K562 (cell line): ENCODE results near the gene CPED1. TPM values are rescaled to one million over a fixed set of nuclear protein-coding genes. Genes with fewer than 3 reads are reported as not detected.

ENCODE experiments used
- CBX3 ChIP-seq, 2 experiments: IDR thresholded peaks; 1 replicate in 1 of 2; 2 replicates in 1 of 2; pipeline ENCODE4 v1.6.1; 2012; ENCODE audit warnings: inconsistent platforms in 2 of 2, low read length in 2 of 2, borderline replicate concordance in 1 of 2, control low read depth in 1 of 2
- CBX5 ChIP-seq: IDR thresholded peaks from 2 replicates; pipeline ENCODE4 v1.6.1; 2014; ENCODE audit warnings: low read depth, borderline replicate concordance
- CEBPB ChIP-seq: fragments of 450-650 bp; IDR thresholded peaks from 2 replicates; pipeline ENCODE4 v1.6.1; 2016; ENCODE audit warnings: missing genetic modification characterization, missing compliant biosample characterization
- CTCF ChIP-seq, 3 experiments: IDR thresholded peaks in 2 of 3; conservative IDR thresholded peaks in 1 of 3; 2 replicates each; pipeline ENCODE4 v1.5.1; 2011 to 2012; ENCODE audit warnings: low read length in 3 of 3, mild to moderate bottlenecking in 3 of 3, control low read depth in 2 of 3, improper control_type of control experiment in 1 of 3, inconsistent platforms in 1 of 3, low read depth in 1 of 3, mixed read lengths in 1 of 3, moderate library complexity in 1 of 3; ENCODE audit not compliant: insufficient read depth in 2 of 3
- ELF2 ChIP-seq: fragments of 250-450 bp; sonication (Bioruptor Pico); IDR thresholded peaks from 2 replicates; pipeline ENCODE4 v1.5.0; 2021; ENCODE audit warnings: mild to moderate bottlenecking
- EP400 ChIP-seq: fragments of 450-650 bp; IDR thresholded peaks from 2 replicates; pipeline ENCODE4 v1.6.1; 2017; ENCODE audit warnings: antibody characterized with exemption, mild to moderate bottlenecking, moderate library complexity
- FUS ChIP-seq: fragments of 200-400 bp; formaldehyde crosslinking; optimal IDR thresholded peaks from 2 replicates; pipeline ENCODE3; 2017; ENCODE audit warnings: low read depth, low read length
- GATAD2B ChIP-seq: fragments of 450-650 bp; IDR thresholded peaks from 2 replicates; pipeline ENCODE4 v1.6.1; 2017; ENCODE audit warnings: mild to moderate bottlenecking, borderline replicate concordance
- HNRNPH1 ChIP-seq: fragments of 200-400 bp; formaldehyde crosslinking; optimal IDR thresholded peaks from 2 replicates; pipeline ENCODE3; 2017; ENCODE audit warnings: low read depth, mild to moderate bottlenecking, low read length, moderate library complexity
- HSF4 ChIP-seq: fragments of 250-450 bp; sonication (Bioruptor Pico); IDR thresholded peaks from 2 replicates; pipeline ENCODE4 v2.1.2; 2022; ENCODE audit warnings: mild to moderate bottlenecking, moderate library complexity, borderline replicate concordance
- LARP7 ChIP-seq: fragments of 450-650 bp; IDR thresholded peaks from 2 replicates; pipeline ENCODE4 v1.6.1; 2016
- MXI1 ChIP-seq: IDR thresholded peaks from 2 replicates; pipeline ENCODE4 v1.6.1; 2011; ENCODE audit warnings: low read depth, mild to moderate bottlenecking, improper control_type of control experiment, low read length
- NR0B1 ChIP-seq: fragments of 450-650 bp; IDR thresholded peaks from one replicate; pipeline ENCODE4 v1.6.1; 2018; ENCODE audit warnings: mild to moderate bottlenecking, moderate library complexity; ENCODE audit not compliant: partially characterized antibody
- PHB ChIP-seq: fragments of 250-450 bp; sonication (Bioruptor Pico); IDR thresholded peaks from 2 replicates; pipeline ENCODE4 v1.5.0; 2021
- RBM17 ChIP-seq: fragments of 200-400 bp; formaldehyde crosslinking; IDR thresholded peaks from 2 replicates; pipeline ENCODE4 v1.6.1; 2017; ENCODE audit warnings: low read depth, mild to moderate bottlenecking, low read length, borderline replicate concordance
- RCOR1 ChIP-seq, 2 experiments: IDR thresholded peaks; 2 replicates each; pipeline ENCODE4 v1.6.1; 2012; ENCODE audit warnings: low read depth in 2 of 2, low read length in 2 of 2, borderline replicate concordance in 1 of 2, improper control_type of control experiment in 1 of 2
- SIRT6 ChIP-seq: IDR thresholded peaks from one replicate; pipeline ENCODE4 v1.6.1; 2012; ENCODE audit warnings: low read depth, mild to moderate bottlenecking, control low read depth, inconsistent platforms, low read length, moderate library complexity
- SMAD3 ChIP-seq: fragments of 450-650 bp; formaldehyde crosslinking; conservative IDR thresholded peaks from 2 replicates; pipeline ENCODE4 v1.4.0; 2020; ENCODE audit warnings: mild to moderate bottlenecking
- SP1 ChIP-seq: sonication (generic); formaldehyde crosslinking; IDR thresholded peaks from 2 replicates; pipeline ENCODE4 v1.8.1; 2022; ENCODE audit warnings: mild to moderate bottlenecking, missing genetic modification reagents
- TAF7 ChIP-seq: fragments of 450-650 bp; IDR thresholded peaks from 2 replicates; pipeline ENCODE4 v1.6.1; 2016; ENCODE audit warnings: missing genetic modification characterization, missing compliant biosample characterization
- TOE1 ChIP-seq, 2 experiments: fragments of 450-650 bp in 1 of 2; sonication (generic) in 1 of 2; formaldehyde crosslinking in 1 of 2; IDR thresholded peaks; 2 replicates each; pipeline versions ENCODE4 v1.7.1 to v1.8.0; 2016 to 2022; ENCODE audit warnings: borderline replicate concordance in 2 of 2, mild to moderate bottlenecking in 2 of 2, antibody characterized with exemption in 1 of 2, inconsistent platforms in 1 of 2, low read depth in 1 of 2, missing genetic modification reagents in 1 of 2, moderate library complexity in 1 of 2
- ZKSCAN3 ChIP-seq: fragments of 250-450 bp; sonication (Bioruptor Pico); IDR thresholded peaks from 2 replicates; pipeline ENCODE4 v1.4.0; 2020
- ZNF282 ChIP-seq: sonication (generic); formaldehyde crosslinking; IDR thresholded peaks from 2 replicates; pipeline ENCODE4 v1.8.1; 2023; ENCODE audit warnings: missing genetic modification reagents
- ZNF347 ChIP-seq: fragments of 450-650 bp; formaldehyde crosslinking; IDR thresholded peaks from 2 replicates; pipeline ENCODE4 v1.4.0; 2020; ENCODE audit warnings: low read depth, mild to moderate bottlenecking, moderate library complexity
- ZNF384 ChIP-seq: IDR thresholded peaks from 2 replicates; pipeline ENCODE4 v1.6.1; 2012; ENCODE audit warnings: low read depth, low read length, improper control_type of control experiment
- polyA plus RNA-seq, 8 experiments: library from polyadenylated mRNA; depleted of rRNA in 4 of 8; stranded (reverse) in 5 of 8; unstranded in 3 of 8; fragments of >200 nt; fragmentation: Nextera tagmentation in 2 of 8; fragmentation: Illumina TruSeq in 1 of 8; extraction: Ambion mirVana in 2 of 8; extraction: Trizol in 1 of 8; gene quantifications; 2 replicates each; pipeline versions ENCODE4 v1.2.1 to v1.2.3, GENCODE V29; 2011 to 2014; ENCODE audit warnings: inconsistent platforms in 1 of 8, missing spikeins in 1 of 8
- total RNA-seq, 7 experiments: library from RNA; depleted of rRNA in 6 of 7; stranded (reverse); fragments of >200 nt in 6 of 7; fragmentation: Illumina TruSeq in 2 of 7; extraction: Trizol in 2 of 7; gene quantifications; 2 replicates each; pipeline versions ENCODE4 v1.2.1 to v1.2.3, GENCODE V29; 2011 to 2021; ENCODE audit warnings: low replicate concordance in 1 of 7
- TF ChIP-seq, protein P1 (sequence below): sonication (generic); formaldehyde crosslinking; IDR thresholded peaks from 2 replicates; pipeline ENCODE4 v1.8.0; 2022; ENCODE audit warnings: mild to moderate bottlenecking, missing genetic modification reagents

The CPED1 gene
- total and polyA plus RNA-seq, 9 of the 15 experiments (the other 6 are each of a cell fraction or from before 2014, with no cell fraction given) = 195 to 393 (median 290) TPM

- TF ChIP-seq ZNF347 (CRISPR knock-in tag) (no peak), RCOR1 (IDR thresholded peaks at IDR 0.05; ENCODE audit: borderline replicate concordance in 1 of 2, low read depth in 2 of 2, low read length in 2 of 2) (0 out of 4 replicates have a peak, but pooled peaks of 1 of the 2 experiments have one; percentile 48), ZKSCAN3 (CRISPR knock-in tag) (no peak), CEBPB (tag) (no peak), HSF4 (CRISPR knock-in tag) (no peak), LARP7 (0 out of 2 replicates have a peak, but pooled peaks have one; percentile 58), CBX3 (IDR thresholded peaks at IDR 0.05; ENCODE audit: borderline replicate concordance in 1 of 2, low read length in 2 of 2) (no peak), SIRT6 (no peak), TOE1 (IDR thresholded peaks at IDR 0.05; ENCODE audit: borderline replicate concordance) (peak; percentile 82), TOE1 (CRISPR knock-in tag; IDR thresholded peaks at IDR 0.05; ENCODE audit: borderline replicate concordance, low read depth) (no peak), TAF7 (tag) (peak; percentile 12; the same call in 1 of the 2 replicates), HNRNPH1 (no peak), ZNF282 (CRISPR knock-in tag) (no peak), RBM17 (no peak), CTCF (IDR thresholded peaks at IDR 0.05 in 2 of 3, conservative IDR thresholded peaks at IDR 0.05 in 1 of 3; ENCODE audit: insufficient read depth in 2 of 3, low read depth in 1 of 3, low read length in 3 of 3) (no peak), GATAD2B (peak; percentile 55), ZNF384 (no peak), SP1 (CRISPR knock-in tag) (0 out of 2 replicates have a peak, but pooled peaks have one; percentile 14), FUS (no peak), ELF2 (CRISPR knock-in tag) (no peak), PHB (CRISPR knock-in tag) (no peak), CBX5 (no peak), EP400 (peak; percentile 44), NR0B1 (no peak), SMAD3 (CRISPR knock-in tag) (0 out of 2 replicates have a peak, but pooled peaks have one; percentile 55), MXI1 (0 out of 2 replicates have a peak, but pooled peaks have one; percentile 14)
- TF ChIP-seq, protein P1, sequence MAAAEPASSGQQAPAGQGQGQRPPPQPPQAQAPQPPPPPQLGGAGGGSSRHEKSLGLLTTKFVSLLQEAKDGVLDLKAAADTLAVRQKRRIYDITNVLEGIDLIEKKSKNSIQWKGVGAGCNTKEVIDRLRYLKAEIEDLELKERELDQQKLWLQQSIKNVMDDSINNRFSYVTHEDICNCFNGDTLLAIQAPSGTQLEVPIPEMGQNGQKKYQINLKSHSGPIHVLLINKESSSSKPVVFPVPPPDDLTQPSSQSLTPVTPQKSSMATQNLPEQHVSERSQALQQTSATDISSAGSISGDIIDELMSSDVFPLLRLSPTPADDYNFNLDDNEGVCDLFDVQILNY = no peak
Observed at GRCh38 chr7:120990468-120991118, 2.1 kb downstream of the CPED1 start (continued).
